Measurements from ENCODE around the gene RITA1.

- TF ChIP-seq CTCF (conservative IDR thresholded peaks at IDR 0.05; ENCODE audit: low read depth, low read length) (no peak), EZH2phosphoT487 (IDR thresholded peaks at IDR 0.05; ENCODE audit: borderline replicate concordance, low read length) (no peak), EZH2 (IDR thresholded peaks at IDR 0.05; ENCODE audit: low read length, unreplicated experiment) (no peak)
These were observed 30.5 kb upstream of the RITA1 start for GRCh38 chr12:113155060-113155459.

Measured in PC-3 (cell line).